Upper lobe of left lung (tissue), 6 donors: ENCODE measurements around the gene NPC1. TPM values are rescaled to one million over a fixed set of nuclear protein-coding genes. Genes with fewer than 3 reads are reported as not detected.

Experiments used
- ATAC-seq, 2 donors: fragments of 200-7000 bp; cut with Tn5 transposase; one replicate each; pipeline ENCODE4 v1.9.1; 2022; ENCODE audit warnings: mild to moderate bottlenecking in 2 of 2, moderate library complexity in 2 of 2; ENCODE audit not compliant: low FRiP score in 2 of 2
- DNase-seq, 2 donors: peaks; one replicate each; pipeline ENCODE4 v3.0.0-alpha.2; 2019 to 2020
- H3K27ac ChIP-seq, 4 donors: fragments of 200-600 bp; sonication (generic); one replicate each; pipeline ENCODE4 v1.5.1; 2016 to 2019
- H3K27me3 ChIP-seq, 4 donors: fragments of 200-600 bp; sonication (generic); one replicate each; pipeline ENCODE4 v1.5.1; 2017 to 2019
- H3K36me3 ChIP-seq, 4 donors: fragments of 200-600 bp; sonication (generic); one replicate each; pipeline ENCODE4 v1.5.1; 2016 to 2019
- H3K4me1 ChIP-seq, 4 donors: fragments of 200-600 bp; sonication (generic); one replicate each; pipeline ENCODE4 v1.5.1; 2018 to 2019
- H3K4me3 ChIP-seq, 4 donors: fragments of 200-600 bp; sonication (generic); one replicate each; pipeline ENCODE4 v1.5.1; 2017 to 2019; ENCODE audit warnings: mild to moderate bottlenecking in 2 of 4, moderate library complexity in 1 of 4
- H3K9me3 ChIP-seq, 4 donors: fragments of 200-600 bp; sonication (generic); one replicate each; pipeline ENCODE4 v1.5.1; 2018 to 2019
- CTCF ChIP-seq, 6 experiments: fragments of 450-650 bp in 4 of 6; fragments of 200-600 bp in 2 of 6; sonication (generic) in 2 of 6; IDR thresholded peaks; one replicate each; pipeline ENCODE4 v1.5.1; 2016 to 2019; ENCODE audit warnings: antibody characterized with exemption in 6 of 6
- EP300 ChIP-seq, 4 donors: sonication (generic); formaldehyde crosslinking; IDR thresholded peaks; one replicate each; pipeline ENCODE4 v1.5.1; 2017; ENCODE audit warnings: antibody characterized with exemption in 4 of 4, control low read depth in 2 of 4
- POLR2A ChIP-seq, 4 donors: fragments of 450-650 bp; IDR thresholded peaks; one replicate each; pipeline ENCODE4 v1.5.1; 2016 to 2017; ENCODE audit warnings: antibody characterized with exemption in 4 of 4, mild to moderate bottlenecking in 2 of 4
- POLR2AphosphoS5 ChIP-seq, 2 donors: sonication (generic); formaldehyde crosslinking; IDR thresholded peaks; one replicate each; pipeline ENCODE4 v1.5.1; 2017; ENCODE audit warnings: antibody characterized with exemption in 2 of 2
- WGBS, 2 donors: methylation state at CpG; one replicate each; pipeline ENCODE4 v1.1.5; 2017 to 2018; 5-methylcytosine and 5-hydroxymethylcytosine counted together
- total RNA-seq, 6 donors: library from RNA; depleted of rRNA in 4 of 6; stranded (reverse); fragments of >200 nt in 4 of 6; gene quantifications; one replicate each; pipeline versions ENCODE4 v1.1.0 to v1.2.1, GENCODE V29; 2016 to 2021
- donor health status: DM: no; HTN: no; CAD: no; lungs with moderate emphysema.
- donor health status: DM: no; HTN: yes; CAD: no; lungs with severe emphysema.

The NPC1 gene
- total RNA-seq, 6 donors from 2014 or later, result 117 to 437 (median 167) TPM

- Histone ChIP-seq H3K27ac (no peak overlapping the region), H3K9me3 (no peaks in the 10 kb centered on the region), H3K4me1 (peaks cover 3 to 15% (median 6%) of the 10 kb centered on the region in 4 donors), H3K36me3 (no peaks in the 10 kb centered on the region), H3K4me3 (no peak overlapping the region), H3K27me3 (no peaks in the 10 kb centered on the region)
- DNase-seq (no peak), ATAC-seq (no peak)
- WGBS, 2 donors, result 37 to 48% methylated on average over 4 of the region's 4 CpGs
- no peak for TF ChIP-seq POLR2A (IDR thresholded peaks at IDR 0.05)
Observed at GRCh38 chr18:23626451-23627279, 40.4 kb upstream of the NPC1 start.

GRCh38 chr18:23623040-23623439 lies 36.7 kb upstream of the NPC1 start:
- Histone ChIP-seq H3K36me3 (no peaks in the 10 kb centered on the region), H3K27me3 (peaks cover 0 to 8% (median 0%) of the 10 kb centered on the region in 4 donors), H3K4me3 (no peak overlapping the region), H3K9me3 (no peaks in the 10 kb centered on the region), H3K27ac (no peak overlapping the region), H3K4me1 (peaks cover 5 to 23% (median 14%) of the 10 kb centered on the region in 4 donors)
- 87 to 89% methylated on average over 3 of the region's 3 CpGs for WGBS, 2 donors
- DNase-seq (no peak), ATAC-seq (no peak)
- TF ChIP-seq POLR2AphosphoS5 (IDR thresholded peaks at IDR 0.05) (no peak), POLR2A (IDR thresholded peaks at IDR 0.05) (no peak), EP300 (IDR thresholded peaks at IDR 0.05) (no peak), CTCF (IDR thresholded peaks at IDR 0.05) (no peak)

- peaks cover 0 to 8% (median 0%) of the 10 kb centered on the region in 4 donors for H3K27me3 ChIP-seq
- H3K4me3 ChIP-seq, result peak overlapping the region in 3 of 4 donors; percentile 36 to 55 (median 49)
- H3K4me1 ChIP-seq, result peaks cover 7 to 21% (median 14%) of the 10 kb centered on the region in 4 donors
- no peak for TF ChIP-seq EP300 (IDR thresholded peaks at IDR 0.05)
- no peak for TF ChIP-seq CTCF (IDR thresholded peaks at IDR 0.05)
- TF ChIP-seq POLR2AphosphoS5 (IDR thresholded peaks at IDR 0.05), result no peak
- TF ChIP-seq POLR2A (IDR thresholded peaks at IDR 0.05), result peak in 1 of 4 donors; percentile 19
- H3K9me3 ChIP-seq, result no peaks in the 10 kb centered on the region
- ATAC-seq (peak; percentile 45 to 76), DNase-seq (peak in 1 of 2 donors; percentile 88)
- peak overlapping the region; percentile 6 to 68 (median 47) for H3K27ac ChIP-seq
- no peaks in the 10 kb centered on the region for H3K36me3 ChIP-seq
- WGBS, 2 donors, result 3 to 11% methylated on average over 14 to 27 of the region's 41 CpGs
Observed at GRCh38 chr18:23619388-23619881, 33.1 kb upstream of the NPC1 start.

GRCh38 chr18:23618862-23619387 lies 32.6 kb upstream of the NPC1 start:
- Histone ChIP-seq H3K27me3 (peaks cover 0 to 8% (median 0%) of the 10 kb centered on the region in 4 donors), H3K36me3 (no peaks in the 10 kb centered on the region), H3K4me1 (peaks cover 7 to 21% (median 14%) of the 10 kb centered on the region in 4 donors), H3K9me3 (no peaks in the 10 kb centered on the region), H3K4me3 (peak overlapping the region in 3 of 4 donors; percentile 36 to 55 (median 49)), H3K27ac (peak overlapping the region; percentile 6 to 68 (median 47))
- WGBS, 2 donors, result 30 to 35% methylated on average over 13 to 18 of the region's 18 CpGs
- TF ChIP-seq POLR2A (IDR thresholded peaks at IDR 0.05) (peak in 1 of 4 donors; percentile 25), CTCF (IDR thresholded peaks at IDR 0.05) (peak in 1 of 6 experiments; percentile 39), EP300 (IDR thresholded peaks at IDR 0.05) (no peak), POLR2AphosphoS5 (IDR thresholded peaks at IDR 0.05) (peak in 1 of 2 donors; percentile 21)
- DNase-seq, result peak; percentile 51 to 84
- ATAC-seq, result peak; percentile 66 to 84

- 69 to 75% methylated on average over 4 of the region's 4 CpGs for WGBS, 2 donors
- H3K27ac ChIP-seq, result no peak overlapping the region
Observed at GRCh38 chr18:23617412-23618014, 31.2 kb upstream of the NPC1 start.

More at GRCh38 chr18:23617412-23618014, 31.2 kb upstream of the NPC1 start:
- Histone ChIP-seq H3K4me1 (peaks cover 7 to 21% (median 14%) of the 10 kb centered on the region in 4 donors), H3K4me3 (no peak overlapping the region), H3K36me3 (no peaks in the 10 kb centered on the region), H3K9me3 (no peaks in the 10 kb centered on the region), H3K27me3 (peaks cover 0 to 8% (median 0%) of the 10 kb centered on the region in 4 donors)
- ATAC-seq (no peak), DNase-seq (no peak)
- TF ChIP-seq EP300 (IDR thresholded peaks at IDR 0.05), result no peak
- TF ChIP-seq POLR2AphosphoS5 (IDR thresholded peaks at IDR 0.05), result no peak
- TF ChIP-seq POLR2A (IDR thresholded peaks at IDR 0.05), result no peak
- TF ChIP-seq CTCF (IDR thresholded peaks at IDR 0.05), result no peak
